ACHN (cell line): Measurements from ENCODE around the gene SOX5.
"Not testable (repeated sequence)": the region's sequence is repeated elsewhere in the genome, so short reads cannot be mapped to it uniquely, and the experiment has no call there.

ENCODE experiments used
- DNase-seq: peaks from one replicate; pipeline ENCODE4 v3.0.0-alpha.2; 2015
- in situ Hi-C: cut with HindIII; loops from 2 replicates; pipeline ENCODE4 v1.10.0; 2017; ENCODE audit warnings: low sequenced_read_pairs, low pct_ligation_motif_present, low pct_unique_long_range_greater_than_20kb

Gene SOX5

DNA sequence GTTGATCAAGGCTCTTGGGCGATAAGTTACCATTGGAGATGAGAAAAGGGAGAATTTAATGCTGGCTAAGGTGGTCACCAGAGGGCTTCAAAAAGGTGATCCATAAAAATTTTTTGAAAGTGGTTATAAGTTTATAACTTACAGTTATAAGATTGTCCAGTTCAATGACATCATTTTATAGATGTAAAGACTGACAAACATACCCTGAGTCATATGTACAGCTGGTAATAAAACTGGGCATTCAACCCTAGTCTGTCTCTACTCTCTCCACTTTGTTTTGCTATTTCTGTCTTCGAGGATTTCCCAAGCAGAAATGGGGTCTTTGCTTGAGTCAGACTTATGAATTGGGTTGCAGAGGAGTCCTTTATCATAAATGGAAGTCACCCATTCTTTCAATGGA is 454.0 kb downstream of the SOX5 start:
- in situ Hi-C loops: no loop called here
- DNase-seq: no peak

DNA sequence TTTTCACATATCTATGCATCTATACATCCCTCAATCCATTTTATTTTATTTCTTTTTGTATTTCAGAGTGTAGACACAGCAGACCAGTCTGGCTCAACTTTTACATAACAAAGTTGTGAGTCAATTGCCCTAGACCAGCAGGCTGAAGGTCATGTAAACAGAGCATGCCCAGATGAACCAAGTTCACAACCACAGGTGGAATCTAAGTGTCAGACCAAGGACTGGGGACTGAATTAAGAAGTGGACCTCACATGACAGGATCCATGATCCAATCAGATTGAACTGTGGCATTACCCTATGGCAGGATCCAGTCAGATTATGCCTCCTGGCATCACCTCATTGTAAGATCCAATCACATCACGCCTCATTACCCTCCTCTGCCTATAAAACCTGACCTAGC is 455.8 kb downstream of the SOX5 start:
- DNase-seq: no peak
- in situ Hi-C loops: no loop called here

GRCh38 chr12:23491029-23491428 is 458.4 kb downstream of the SOX5 start:
- in situ Hi-C loops: not testable (repeated sequence)

DNA sequence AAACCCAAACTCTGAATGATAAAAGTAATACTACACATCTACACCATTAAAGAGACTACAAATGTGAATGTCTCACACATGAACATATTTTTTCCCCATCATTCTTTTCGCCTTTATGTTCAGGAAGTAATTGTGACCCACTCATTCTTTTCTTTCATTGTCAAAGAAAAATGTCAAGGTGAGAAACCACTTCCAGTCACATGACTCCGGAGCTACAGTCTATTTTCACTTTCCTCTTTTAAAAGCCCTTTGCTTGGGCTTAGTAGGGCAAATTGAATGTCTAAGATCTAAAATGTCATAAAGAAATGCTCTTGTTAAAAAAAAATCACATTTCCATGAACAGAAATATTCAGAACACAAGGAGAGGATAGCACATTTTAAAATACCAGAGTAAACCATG is 461.3 kb downstream of the SOX5 start:
- in situ Hi-C loops: no loop called here

More at GRCh38 chr12:23491029-23491428, 458.4 kb downstream of the SOX5 start:
- DNase-seq: not testable (repeated sequence)

GRCh38 chr12:23484238-23484637 is 465.2 kb downstream of the SOX5 start:
- in situ Hi-C loops: no loop called here
- no peak for DNase-seq

More for the DNA sequence above, 461.3 kb downstream of the SOX5 start:
- no peak for DNase-seq

DNA sequence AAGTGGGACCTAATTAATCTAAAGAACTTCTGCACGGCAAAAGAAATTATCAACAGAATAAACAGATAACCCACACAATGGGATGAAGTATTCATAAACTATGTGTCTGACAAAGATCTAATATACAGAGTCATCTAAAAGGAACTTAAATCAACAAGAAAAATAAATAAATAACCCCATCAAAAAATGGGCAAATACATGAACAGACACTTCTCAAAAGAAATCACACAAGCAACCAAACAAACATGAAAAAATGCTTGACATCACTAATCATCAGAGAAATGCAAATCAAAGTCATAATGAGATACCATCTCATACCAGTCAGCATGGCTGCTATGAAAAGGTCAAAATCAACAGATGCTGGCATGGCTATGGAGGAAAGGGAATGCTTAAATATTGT is 466.9 kb downstream of the SOX5 start:
- in situ Hi-C loops: no loop called here
- DNase-seq: no peak
